ENCODE data around the gene SLC4A1AP. TPM values are rescaled to one million over a fixed set of nuclear protein-coding genes. Genes with fewer than 3 reads are reported as not detected.
"Not testable (repeated sequence)": the region's sequence is repeated elsewhere in the genome, so short reads cannot be mapped to it uniquely, and the experiment has no call there.

The SLC4A1AP gene
- 23.1 TPM for polyA plus RNA-seq (2013, experiment 1 of 2)
- 25.2 TPM for polyA plus RNA-seq (2013, experiment 2 of 2)

DNA sequence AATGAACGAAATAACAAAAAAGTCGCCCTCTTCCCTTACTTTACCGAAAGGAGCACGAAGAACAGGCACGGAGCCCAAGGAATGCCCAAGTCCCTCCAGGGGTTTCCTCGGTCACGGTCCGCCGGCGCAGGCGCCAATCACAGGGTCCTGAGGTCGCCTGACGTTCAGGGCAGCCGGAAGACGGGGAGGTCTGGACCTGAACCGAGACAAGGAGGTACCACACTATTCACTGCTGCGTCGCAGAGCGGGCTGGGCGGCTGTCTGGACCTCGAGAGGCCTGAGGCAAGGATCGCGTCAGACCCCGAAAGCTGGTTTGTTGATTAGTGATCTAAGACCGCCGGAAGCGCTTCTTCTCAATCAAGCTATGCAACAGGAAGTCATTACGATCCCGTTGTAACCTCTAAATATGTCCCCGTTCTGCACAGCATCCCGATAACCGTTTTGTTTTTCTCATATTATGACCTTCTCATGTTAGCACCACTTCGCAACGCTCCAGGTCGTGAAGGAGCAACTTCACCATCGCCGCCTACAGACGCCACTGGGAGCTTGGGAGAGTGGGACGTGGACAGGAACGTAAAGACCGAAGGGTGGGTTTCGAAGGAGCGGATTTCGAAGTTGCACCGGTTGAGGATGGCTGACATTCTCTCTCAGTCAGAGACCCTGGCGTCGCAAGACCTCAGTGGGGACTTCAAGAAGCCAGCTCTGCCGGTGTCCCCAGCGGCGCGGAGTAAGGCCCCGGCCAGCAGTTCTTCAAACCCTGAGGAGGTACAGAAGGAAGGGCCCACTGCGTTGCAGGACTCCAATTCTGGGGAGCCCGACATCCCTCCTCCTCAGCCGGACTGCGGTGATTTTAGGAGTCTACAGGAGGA lies at the start of gene SLC4A1AP, which contains the start of gene SUPT7L:
Gene SLC4A1AP, plus strand, starts transcription at position 605 of the 869 bp plus-strand sequence. Its CDS starts 26 bp downstream, at position 631.
Gene SUPT7L, minus strand, starts transcription at position 330 of the 869 bp plus-strand sequence. CDS start 1,422 bp downstream, outside the sequence.
- H3K27ac ChIP-seq (ENCODE audit: low read depth, low read length, severe bottlenecking), result peak within 1 kb of the TSS; percentile 84
- peaks cover 51% of the 10 kb centered on the region for H3K36me3 ChIP-seq (ENCODE audit: control insufficient read depth, insufficient read depth, low read length)
- WGBS, 2 experiments (ENCODE audit: insufficient coverage in 2 of 2), result 0 to 1% methylated on average over 43 to 52 of the region's 56 CpGs
- no peaks in the 10 kb centered on the region for H3K9me3 ChIP-seq (ENCODE audit: control insufficient read depth, low read length)
- peaks cover 16% of the 10 kb centered on the region for H3K4me1 ChIP-seq (ENCODE audit: control insufficient read depth, insufficient read depth, low read length, poor library complexity, severe bottlenecking)
- H3K4me3 ChIP-seq (ENCODE audit: extremely low read depth, insufficient read depth, low read length, poor library complexity, severe bottlenecking), result peak within 1 kb of the TSS; percentile 98

- H3K4me3 ChIP-seq (ENCODE audit: extremely low read depth, insufficient read depth, low read length, poor library complexity, severe bottlenecking), result no peak overlapping the region
- H3K36me3 ChIP-seq (ENCODE audit: control insufficient read depth, insufficient read depth, low read length), result peaks cover 65% of the 10 kb centered on the region
- H3K4me1 ChIP-seq (ENCODE audit: control insufficient read depth, insufficient read depth, low read length, poor library complexity, severe bottlenecking), result no peaks in the 10 kb centered on the region
- H3K9me3 ChIP-seq (ENCODE audit: control insufficient read depth, low read length), result no peaks in the 10 kb centered on the region
- H3K27ac ChIP-seq (ENCODE audit: low read depth, low read length, severe bottlenecking), result no peak overlapping the region
- no CpG with 5 or more reads among the region's 2 CpGs for WGBS, 2 experiments (ENCODE audit: insufficient coverage in 2 of 2)
Observed at GRCh38 chr2:27613985-27614384, 49.7 kb upstream of the SLC4A1AP start.

GRCh38 chr2:27615316-27615715 lies 48.4 kb upstream of the SLC4A1AP start:
- 100% methylated on average over 3 of the region's 3 CpGs for WGBS, 2 experiments (ENCODE audit: insufficient coverage in 2 of 2)
- H3K4me3 ChIP-seq (ENCODE audit: extremely low read depth, insufficient read depth, low read length, poor library complexity, severe bottlenecking), result no peak overlapping the region
- peaks cover 74% of the 10 kb centered on the region for H3K36me3 ChIP-seq (ENCODE audit: control insufficient read depth, insufficient read depth, low read length)
- H3K27ac ChIP-seq (ENCODE audit: low read depth, low read length, severe bottlenecking), result no peak overlapping the region
- no peaks in the 10 kb centered on the region for H3K4me1 ChIP-seq (ENCODE audit: control insufficient read depth, insufficient read depth, low read length, poor library complexity, severe bottlenecking)
- H3K9me3 ChIP-seq (ENCODE audit: control insufficient read depth, low read length), result no peaks in the 10 kb centered on the region

GRCh38 chr2:27621524-27621923 lies 42.2 kb upstream of the SLC4A1AP start:
- Histone ChIP-seq H3K9me3 (ENCODE audit: control insufficient read depth, low read length) (no peaks in the 10 kb centered on the region), H3K36me3 (ENCODE audit: control insufficient read depth, insufficient read depth, low read length) (peaks cover 72% of the 10 kb centered on the region), H3K4me3 (ENCODE audit: extremely low read depth, insufficient read depth, low read length, poor library complexity, severe bottlenecking) (no peak overlapping the region), H3K27ac (ENCODE audit: low read depth, low read length, severe bottlenecking) (no peak overlapping the region), H3K4me1 (ENCODE audit: control insufficient read depth, insufficient read depth, low read length, poor library complexity, severe bottlenecking) (peaks cover 16% of the 10 kb centered on the region)
- WGBS, 2 experiments (ENCODE audit: insufficient coverage in 2 of 2), result 100% methylated on average over 1 of the region's 1 CpG; no CpG with 5 or more reads in 1 of the 2 experiments

- peaks cover 58% of the 10 kb centered on the region for H3K36me3 ChIP-seq (ENCODE audit: control insufficient read depth, insufficient read depth, low read length)
- H3K9me3 ChIP-seq (ENCODE audit: control insufficient read depth, low read length), result no peaks in the 10 kb centered on the region
- H3K4me1 ChIP-seq (ENCODE audit: control insufficient read depth, insufficient read depth, low read length, poor library complexity, severe bottlenecking), result peaks cover 30% of the 10 kb centered on the region
- WGBS, 2 experiments (ENCODE audit: insufficient coverage in 2 of 2), result 42 to 48% methylated on average over 2 of the region's 3 CpGs
- no peak overlapping the region for H3K27ac ChIP-seq (ENCODE audit: low read depth, low read length, severe bottlenecking)
- no peak overlapping the region for H3K4me3 ChIP-seq (ENCODE audit: extremely low read depth, insufficient read depth, low read length, poor library complexity, severe bottlenecking)
Observed at GRCh38 chr2:27622921-27623384, 40.7 kb upstream of the SLC4A1AP start.

- Histone ChIP-seq H3K4me1 (ENCODE audit: control insufficient read depth, insufficient read depth, low read length, poor library complexity, severe bottlenecking) (peaks cover 31% of the 10 kb centered on the region), H3K4me3 (ENCODE audit: extremely low read depth, insufficient read depth, low read length, poor library complexity, severe bottlenecking) (no peak overlapping the region), H3K36me3 (ENCODE audit: control insufficient read depth, insufficient read depth, low read length) (peaks cover 45% of the 10 kb centered on the region), H3K9me3 (ENCODE audit: control insufficient read depth, low read length) (no peaks in the 10 kb centered on the region), H3K27ac (ENCODE audit: low read depth, low read length, severe bottlenecking) (no peak overlapping the region)
Observed at GRCh38 chr2:27624943-27625342, 38.7 kb upstream of the SLC4A1AP start.

- no CpG with 5 or more reads among the region's 1 CpG for WGBS, 2 experiments (ENCODE audit: insufficient coverage in 2 of 2)
- peaks cover 31% of the 10 kb centered on the region for H3K4me1 ChIP-seq (ENCODE audit: control insufficient read depth, insufficient read depth, low read length, poor library complexity, severe bottlenecking)
- H3K27ac ChIP-seq (ENCODE audit: low read depth, low read length, severe bottlenecking); H3K4me3 ChIP-seq (ENCODE audit: extremely low read depth, insufficient read depth, low read length, poor library complexity, severe bottlenecking); H3K9me3 ChIP-seq (ENCODE audit: control insufficient read depth, low read length): not testable (repeated sequence)
- H3K36me3 ChIP-seq (ENCODE audit: control insufficient read depth, insufficient read depth, low read length), result peaks cover 45% of the 10 kb centered on the region
Observed at GRCh38 chr2:27626323-27626722, 37.4 kb upstream of the SLC4A1AP start.

DNA sequence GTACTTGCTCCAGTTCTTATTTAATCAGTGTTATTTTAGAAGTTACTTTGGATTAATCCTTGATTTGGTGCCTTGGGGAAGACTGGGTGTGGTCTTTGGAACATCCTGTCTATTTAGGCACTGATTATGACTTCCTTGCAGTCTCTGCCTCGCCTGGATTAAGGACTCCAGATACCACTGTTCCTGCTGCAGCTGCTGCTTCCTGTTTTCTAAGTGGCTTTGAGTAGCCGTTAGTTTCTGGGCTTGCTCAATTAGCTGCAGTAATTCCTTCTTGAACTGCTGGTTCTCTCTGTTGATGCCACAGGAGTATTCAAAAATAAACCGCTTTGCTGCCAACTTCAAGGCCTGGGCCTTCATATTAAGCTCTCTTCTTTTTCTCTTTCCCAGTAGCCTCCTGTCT lies 36.8 kb upstream of the SLC4A1AP start:
- 55 to 73% methylated on average over 3 of the region's 3 CpGs for WGBS, 2 experiments (ENCODE audit: insufficient coverage in 2 of 2)

DNA sequence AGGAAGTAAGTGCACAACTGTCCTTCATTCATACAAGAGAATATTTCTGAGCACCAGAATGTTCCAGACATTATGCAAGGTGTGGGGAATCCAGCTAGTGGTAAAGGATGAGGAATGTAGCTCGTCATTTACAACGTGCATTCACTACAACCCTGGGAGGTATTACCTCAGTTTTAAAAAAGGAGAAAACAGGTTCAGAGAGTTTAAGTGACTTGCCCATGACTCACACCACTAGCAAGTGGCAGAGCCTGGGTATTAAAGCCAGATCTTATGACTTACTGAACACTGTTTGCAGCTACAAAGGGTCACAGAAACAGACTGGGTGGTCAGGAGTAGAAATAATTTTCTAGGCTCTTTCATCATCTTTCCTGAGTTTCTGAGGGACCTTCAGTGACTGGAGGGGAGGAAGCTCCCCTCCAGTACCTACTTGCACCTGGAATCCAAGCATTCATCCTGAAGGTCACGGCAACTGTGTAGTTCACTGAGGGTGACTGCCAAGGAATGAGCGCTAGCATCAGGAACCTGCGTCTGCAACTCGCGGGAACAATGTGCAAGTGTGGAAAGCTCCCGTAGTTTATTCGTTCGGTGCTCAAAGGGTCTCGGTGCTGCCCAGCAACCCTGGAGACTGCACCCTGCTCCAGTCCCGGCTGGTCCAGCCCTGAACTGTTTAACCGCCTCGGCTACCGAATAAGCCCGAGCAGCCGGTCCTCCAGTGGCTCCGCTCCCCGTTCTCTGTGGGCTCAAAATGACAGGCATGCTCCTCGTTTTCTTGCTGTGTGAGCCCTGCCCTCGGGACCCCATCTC lies 35.5 kb upstream of the SLC4A1AP start:
- no peaks in the 10 kb centered on the region for H3K9me3 ChIP-seq (ENCODE audit: control insufficient read depth, low read length)
- peaks cover 19% of the 10 kb centered on the region for H3K4me1 ChIP-seq (ENCODE audit: control insufficient read depth, insufficient read depth, low read length, poor library complexity, severe bottlenecking)
- H3K4me3 ChIP-seq (ENCODE audit: extremely low read depth, insufficient read depth, low read length, poor library complexity, severe bottlenecking), result peak overlapping the region; percentile 87
- peaks cover 48% of the 10 kb centered on the region for H3K36me3 ChIP-seq (ENCODE audit: control insufficient read depth, insufficient read depth, low read length)
- peak overlapping the region; percentile 87 for H3K27ac ChIP-seq (ENCODE audit: low read depth, low read length, severe bottlenecking)
- WGBS, 2 experiments (ENCODE audit: insufficient coverage in 2 of 2), result 4 to 5% methylated on average over 16 of the region's 21 CpGs

More for the DNA sequence above, 36.8 kb upstream of the SLC4A1AP start:
- peak overlapping the region; percentile 87 for H3K27ac ChIP-seq (ENCODE audit: low read depth, low read length, severe bottlenecking)
- H3K4me3 ChIP-seq (ENCODE audit: extremely low read depth, insufficient read depth, low read length, poor library complexity, severe bottlenecking); H3K9me3 ChIP-seq (ENCODE audit: control insufficient read depth, low read length): not testable (repeated sequence)
- H3K4me1 ChIP-seq (ENCODE audit: control insufficient read depth, insufficient read depth, low read length, poor library complexity, severe bottlenecking), result peaks cover 30% of the 10 kb centered on the region
- H3K36me3 ChIP-seq (ENCODE audit: control insufficient read depth, insufficient read depth, low read length), result peaks cover 45% of the 10 kb centered on the region

GRCh38 chr2:27628767-27629709 lies 34.7 kb upstream of the SLC4A1AP start, which contains the start of the genes CCDC121 and GPN1:
TSS of gene CCDC121 (minus strand) at chr2:27629012. CDS start at chr2:27627799, 1,213 bp downstream.
TSS of gene GPN1 (plus strand) at chr2:27629050. CDS start at chr2:27629059, 9 bp downstream.
- whole genome bisulfite sequencing, 2 experiments (ENCODE audit: insufficient coverage in 2 of 2), result 3% methylated on average over 29 to 32 of the region's 44 CpGs
- peak within 1 kb of the TSS; percentile 87 for H3K27ac ChIP-seq (ENCODE audit: low read depth, low read length, severe bottlenecking)
- H3K36me3 ChIP-seq (ENCODE audit: control insufficient read depth, insufficient read depth, low read length), result peaks cover 49% of the 10 kb centered on the region

More at GRCh38 chr2:27628767-27629709, 34.7 kb upstream of the SLC4A1AP start, which contains the start of the genes CCDC121 and GPN1:
- H3K4me3 ChIP-seq (ENCODE audit: extremely low read depth, insufficient read depth, low read length, poor library complexity, severe bottlenecking), result peak within 1 kb of the TSS; percentile 87
- H3K9me3 ChIP-seq (ENCODE audit: control insufficient read depth, low read length), result no peaks in the 10 kb centered on the region
- peaks cover 19% of the 10 kb centered on the region for H3K4me1 ChIP-seq (ENCODE audit: control insufficient read depth, insufficient read depth, low read length, poor library complexity, severe bottlenecking)
